Measurements from ENCODE around the gene EYA2. TPM values are rescaled to one million over a fixed set of nuclear protein-coding genes. Genes with fewer than 3 reads are reported as not detected.

The EYA2 gene
- total and polyA plus RNA-seq, 2 donors (not counting 3 experiments of a cell fraction or from before 2014, with no cell fraction given) = not detected

DNA sequence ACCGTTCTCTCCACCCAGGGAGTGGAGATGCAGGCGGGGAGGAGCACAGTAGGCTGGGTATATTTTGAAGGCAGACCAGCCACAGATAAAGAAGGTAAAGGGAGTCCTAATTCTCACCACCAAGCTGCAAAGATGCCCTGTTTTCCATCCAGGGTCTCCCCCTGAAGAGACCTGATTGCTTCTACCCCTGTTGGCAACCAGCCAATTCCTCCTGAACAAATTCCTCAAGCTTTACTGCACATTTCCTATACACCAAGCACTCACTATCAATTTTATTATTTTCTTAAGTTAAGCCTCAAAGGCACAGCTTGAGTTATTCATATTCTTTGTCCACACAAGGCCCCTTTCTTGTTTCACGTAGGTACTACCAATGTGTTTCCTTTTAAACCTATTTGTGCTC, 214.4 kb downstream of the EYA2 start:
- H3K9me1 ChIP-seq (replicated peaks; ENCODE audit: control insufficient read depth, extremely low read depth, insufficient read depth, low read length) = no peaks in the 10 kb centered on the region
- H3K9me3 ChIP-seq (replicated peaks; ENCODE audit: control insufficient read depth, insufficient read depth, low read length) = no peaks in the 10 kb centered on the region
- no peak for FAIRE-seq
- no peak overlapping the region for H3K9ac ChIP-seq (replicated peaks; ENCODE audit: extremely low read depth, insufficient read depth, low read length)
- dilution Hi-C loops (cut with MboI; ENCODE audit: extremely low pct_ligation_motif_present, low sequenced_read_pairs) = no loop called here
- H4K20me1 ChIP-seq (replicated peaks; ENCODE audit: control insufficient read depth, extremely low read depth, insufficient read depth, low read length) = no peaks in the 10 kb centered on the region
- intact Hi-C loops (cut with micrococcal nuclease) = no loop called here
- H3K4me3 ChIP-seq (replicated peaks in 1 of 3; ENCODE audit: insufficient read depth in 1 of 3, low read depth in 1 of 3, low read length in 3 of 3) = no peak overlapping the region
- no peak overlapping the region for H3K4me2 ChIP-seq (ENCODE audit: insufficient read depth, low read length)
- ChIA-PET POLR2A (no interaction called here), CTCF (no interaction called here)
- TF ChIP-seq POLR2A (IDR thresholded peaks at IDR 0.05; ENCODE audit: low read depth, low read length) (no peak), MYC (IDR thresholded peaks at IDR 0.05; ENCODE audit: low read depth, low read length) (no peak), POLR2AphosphoS5 (IDR thresholded peaks at IDR 0.05; ENCODE audit: insufficient read depth, low read depth, low read length) (no peak), JUN (IDR thresholded peaks at IDR 0.05; ENCODE audit: borderline replicate concordance, insufficient read depth, insufficient read length, low read depth) (no peak), EZH2 (IDR thresholded peaks at IDR 0.05; ENCODE audit: borderline replicate concordance, low read depth, low read length, severe bottlenecking) (no peak), GATA2 (IDR thresholded peaks at IDR 0.05; ENCODE audit: insufficient read depth, insufficient read length, low read depth, low read length) (no peak), FOS (IDR thresholded peaks at IDR 0.05; ENCODE audit: borderline replicate concordance, insufficient read depth, low read length) (no peak)
- TF ChIP-seq, protein P1, sequence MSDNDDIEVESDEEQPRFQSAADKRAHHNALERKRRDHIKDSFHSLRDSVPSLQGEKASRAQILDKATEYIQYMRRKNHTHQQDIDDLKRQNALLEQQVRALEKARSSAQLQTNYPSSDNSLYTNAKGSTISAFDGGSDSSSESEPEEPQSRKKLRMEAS (IDR thresholded peaks at IDR 0.05; ENCODE audit: insufficient read depth, insufficient read length) = no peak
- TF ChIP-seq, protein P2, sequence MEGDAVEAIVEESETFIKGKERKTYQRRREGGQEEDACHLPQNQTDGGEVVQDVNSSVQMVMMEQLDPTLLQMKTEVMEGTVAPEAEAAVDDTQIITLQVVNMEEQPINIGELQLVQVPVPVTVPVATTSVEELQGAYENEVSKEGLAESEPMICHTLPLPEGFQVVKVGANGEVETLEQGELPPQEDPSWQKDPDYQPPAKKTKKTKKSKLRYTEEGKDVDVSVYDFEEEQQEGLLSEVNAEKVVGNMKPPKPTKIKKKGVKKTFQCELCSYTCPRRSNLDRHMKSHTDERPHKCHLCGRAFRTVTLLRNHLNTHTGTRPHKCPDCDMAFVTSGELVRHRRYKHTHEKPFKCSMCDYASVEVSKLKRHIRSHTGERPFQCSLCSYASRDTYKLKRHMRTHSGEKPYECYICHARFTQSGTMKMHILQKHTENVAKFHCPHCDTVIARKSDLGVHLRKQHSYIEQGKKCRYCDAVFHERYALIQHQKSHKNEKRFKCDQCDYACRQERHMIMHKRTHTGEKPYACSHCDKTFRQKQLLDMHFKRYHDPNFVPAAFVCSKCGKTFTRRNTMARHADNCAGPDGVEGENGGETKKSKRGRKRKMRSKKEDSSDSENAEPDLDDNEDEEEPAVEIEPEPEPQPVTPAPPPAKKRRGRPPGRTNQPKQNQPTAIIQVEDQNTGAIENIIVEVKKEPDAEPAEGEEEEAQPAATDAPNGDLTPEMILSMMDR (IDR thresholded peaks at IDR 0.05; ENCODE audit: extremely low read depth in 1 of 2, insufficient read depth in 1 of 2, low read depth in 1 of 2, low read length in 2 of 2) = no peak
- H3K27me3 ChIP-seq (ENCODE audit: control insufficient read depth in 2 of 2, insufficient read depth in 2 of 2, low read length in 2 of 2) = no peaks in the 10 kb centered on the region
- H3K4me1 ChIP-seq (ENCODE audit: control insufficient read depth, extremely low read depth, insufficient read depth, low read length) = no peaks in the 10 kb centered on the region
- no peak overlapping the region for H3K27ac ChIP-seq (ENCODE audit: insufficient read depth, low read depth, low read length)
- no TSS peak for BruUV-seq (replicated peaks)
- no peaks in the 10 kb centered on the region for H3K36me3 ChIP-seq (ENCODE audit: control insufficient read depth in 2 of 2, extremely low read depth in 1 of 2, insufficient read depth in 2 of 2, low read length in 2 of 2)
- DNase-seq (ENCODE audit: low read depth, low spot score) = no peak
- no peaks in the 10 kb centered on the region for H3K79me2 ChIP-seq (ENCODE audit: control insufficient read depth, insufficient read depth, low read length)
- H2AFZ ChIP-seq (ENCODE audit: low read depth, low read length) = no peak overlapping the region

All from endothelial cell of umbilical vein (primary cell).